HG02763 (cell line): ENCODE measurements around the gene SLC25A5.
A peak's percentile ranks its signal among the peaks of the same experiment; 100 is the strongest.
"Not testable (repeated sequence)": the region's sequence is repeated elsewhere in the genome, so short reads cannot be mapped to it uniquely, and the experiment has no call there.

Experiments
- ATAC-seq: cut with Tn5 transposase; IDR thresholded peaks from one replicate; pipeline ENCODE4 v1.9.1; 2021; ENCODE audit warnings: mild to moderate bottlenecking, moderate library complexity; ENCODE audit not compliant: unreplicated experiment

The SLC25A5 gene

DNA sequence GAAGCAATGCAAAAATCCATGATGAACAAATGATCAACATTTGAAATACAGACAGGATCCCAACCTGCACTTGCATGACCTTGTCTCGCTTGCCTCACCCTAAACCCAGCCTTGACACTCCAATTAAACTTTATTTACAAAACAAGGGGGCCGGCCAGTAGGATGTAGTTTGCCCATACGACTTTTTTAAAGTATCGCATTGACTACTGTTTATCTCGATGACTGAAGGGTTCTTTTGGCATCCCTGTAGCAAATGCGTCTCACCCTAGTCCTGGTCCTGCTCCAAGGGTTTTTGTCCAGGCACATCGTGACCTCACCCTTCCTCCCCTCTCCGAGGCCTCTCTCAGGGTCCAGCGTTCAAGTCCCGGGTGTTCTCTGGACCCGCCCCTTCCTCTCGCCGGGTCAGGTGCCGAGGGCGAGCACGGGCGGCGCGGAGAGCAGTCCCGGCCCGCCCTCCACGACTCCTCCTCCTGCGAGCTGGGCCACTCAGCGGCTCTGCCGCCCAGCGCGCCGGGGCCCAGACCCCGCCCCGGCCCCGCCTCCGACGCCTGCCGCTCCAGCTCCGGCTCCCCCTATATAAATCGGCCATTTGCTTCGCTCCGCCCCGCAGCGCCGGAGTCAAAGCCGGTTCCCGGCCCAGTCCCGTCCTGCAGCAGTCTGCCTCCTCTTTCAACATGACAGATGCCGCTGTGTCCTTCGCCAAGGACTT lies at the start of gene SLC25A5:
Gene SLC25A5, plus strand, starts transcription at position 603 of the 709 bp plus-strand sequence. Its CDS starts 72 bp downstream, at position 675.
- peak; percentile 89 for ATAC-seq

DNA sequence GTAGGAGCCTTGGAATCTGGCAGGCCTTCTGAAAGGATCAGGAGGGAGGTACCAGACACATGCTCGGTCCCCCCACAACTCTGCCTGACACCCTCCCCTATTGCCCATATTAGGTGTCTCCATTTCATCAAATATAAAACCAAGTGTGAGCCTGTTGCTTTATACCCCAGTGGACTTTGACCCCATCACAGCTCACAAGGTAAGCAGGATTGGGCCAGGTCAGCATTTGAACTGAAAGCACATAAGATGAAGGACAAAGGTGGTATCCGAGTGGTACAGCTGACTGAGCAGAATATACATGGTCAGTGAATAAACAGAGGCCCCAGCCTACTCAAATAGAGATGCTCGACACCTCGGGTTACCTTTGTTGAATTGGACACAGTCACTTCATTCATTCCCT lies 49.1 kb upstream of the SLC25A5 start:
- no peak for ATAC-seq

DNA sequence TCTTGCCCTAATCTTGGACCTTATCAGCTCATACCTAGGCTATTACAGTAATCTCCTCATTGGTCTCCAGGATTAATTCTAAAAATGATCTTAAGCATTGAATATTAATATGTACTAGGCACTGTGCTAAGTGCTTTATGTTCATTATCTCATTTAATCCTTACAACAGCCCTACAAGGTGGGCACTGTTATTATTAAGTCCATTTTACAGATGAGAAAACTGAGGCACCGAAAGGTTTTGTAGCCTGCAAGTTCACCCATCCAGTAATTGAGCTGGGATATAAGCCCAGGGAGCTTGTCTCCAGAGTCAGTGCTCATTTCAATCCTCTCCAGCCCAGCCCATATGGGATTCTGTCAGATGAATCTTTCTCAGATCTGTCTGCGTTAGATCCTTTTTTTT lies 48.3 kb upstream of the SLC25A5 start:
- no peak for ATAC-seq

- no peak for ATAC-seq
Observed at GRCh38 chrX:119421016-119421705, 47.1 kb upstream of the SLC25A5 start.

DNA sequence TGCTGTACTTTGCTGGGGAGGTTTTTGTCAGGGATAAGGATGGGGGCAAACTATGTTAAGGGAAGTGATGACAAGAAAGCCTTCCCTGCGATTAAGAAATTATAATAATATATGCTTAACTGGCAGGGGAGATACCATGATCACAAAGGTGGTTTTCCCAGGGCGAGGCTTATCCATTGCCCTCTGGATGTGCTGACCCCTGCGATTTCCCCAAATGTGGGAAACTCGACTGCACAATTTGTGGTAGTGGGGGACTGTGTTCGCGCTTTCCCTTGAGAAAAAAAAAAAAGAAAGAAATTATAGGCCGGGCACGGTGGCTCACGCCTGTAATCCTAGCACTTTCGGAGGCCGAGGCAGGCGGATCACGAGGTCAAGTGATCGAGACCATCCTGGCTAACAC lies 44.6 kb upstream of the SLC25A5 start:
- no peak for ATAC-seq

- ATAC-seq: no peak
Observed at GRCh38 chrX:119424999-119425398, 43.2 kb upstream of the SLC25A5 start.

- ATAC-seq: peak; percentile 73
Observed at GRCh38 chrX:119427024-119427794, 41.0 kb upstream of the SLC25A5 start.

- no peak for ATAC-seq
Observed at GRCh38 chrX:119427795-119428185, 40.5 kb upstream of the SLC25A5 start.

GRCh38 chrX:119429471-119429870 lies 38.8 kb upstream of the SLC25A5 start:
- no peak for ATAC-seq

DNA sequence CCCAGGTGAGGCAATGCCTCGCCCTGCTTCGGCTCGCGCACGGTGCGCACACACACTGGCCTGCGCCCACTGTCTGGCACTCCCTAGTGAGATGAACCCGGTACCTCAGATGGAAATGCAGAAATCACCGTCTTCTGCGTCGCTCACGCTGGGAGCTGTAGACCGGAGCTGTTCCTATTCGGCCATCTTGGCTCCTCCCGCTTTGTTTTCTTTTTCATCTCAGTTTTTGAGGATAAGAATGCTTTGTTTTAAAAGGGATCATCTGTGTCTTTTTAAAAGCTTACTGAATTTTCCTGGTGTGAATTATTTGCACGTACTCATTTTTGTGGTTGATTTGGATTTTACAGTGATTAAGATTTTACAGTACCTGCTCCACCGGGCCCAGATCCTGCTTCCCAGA lies 26.9 kb upstream of the SLC25A5 start:
- ATAC-seq: not testable (repeated sequence)

DNA sequence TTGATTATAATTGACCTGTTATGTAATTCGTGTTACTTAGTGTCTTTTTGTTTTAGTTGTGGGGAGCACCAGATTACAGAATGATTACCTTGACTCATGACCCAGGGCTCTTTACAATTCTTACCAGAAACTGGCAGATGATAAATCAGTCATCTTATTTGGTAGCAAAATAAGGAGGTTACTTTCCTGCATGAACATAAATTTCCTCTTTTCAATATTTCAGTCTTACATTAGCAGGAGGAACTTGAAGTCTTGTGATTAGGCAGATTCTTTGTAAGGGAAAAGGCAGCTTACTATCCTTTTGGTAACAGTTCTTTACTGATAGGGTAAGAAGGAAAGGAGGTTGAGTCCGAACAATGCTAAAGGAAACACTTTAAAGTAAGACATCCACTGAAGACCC lies 26.0 kb upstream of the SLC25A5 start:
- no peak for ATAC-seq

GRCh38 chrX:119453202-119453601 lies 15.0 kb upstream of the SLC25A5 start:
- ATAC-seq: no peak

GRCh38 chrX:119455264-119455663 lies 13.0 kb upstream of the SLC25A5 start:
- no peak for ATAC-seq

GRCh38 chrX:119459181-119459580 lies 9.1 kb upstream of the SLC25A5 start:
- no peak for ATAC-seq

GRCh38 chrX:119465555-119465954 lies 2.7 kb upstream of the SLC25A5 start:
- no peak for ATAC-seq

DNA sequence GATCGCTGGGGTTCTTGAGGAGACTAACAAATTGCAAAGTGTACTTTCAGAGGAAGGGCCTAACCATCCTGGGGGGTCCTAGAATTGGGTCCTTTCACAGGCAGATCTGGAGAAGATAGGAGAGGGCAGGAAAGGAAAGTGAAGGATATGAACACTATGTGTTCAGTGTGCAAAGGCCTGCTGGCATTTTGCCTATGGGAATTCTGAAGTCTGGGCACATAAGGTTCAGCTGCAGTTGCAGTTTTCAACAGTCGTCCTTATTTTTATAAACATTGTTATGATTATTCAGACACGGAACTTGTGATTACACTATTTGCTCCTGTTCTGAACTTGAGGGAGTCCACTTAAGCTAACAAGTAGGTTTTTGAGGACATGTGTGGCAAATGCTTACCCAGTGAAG lies 1.3 kb upstream of the SLC25A5 start:
- ATAC-seq: no peak

GRCh38 chrX:119467433-119467832 lies 811 bp upstream of the SLC25A5 start:
- no peak for ATAC-seq

DNA sequence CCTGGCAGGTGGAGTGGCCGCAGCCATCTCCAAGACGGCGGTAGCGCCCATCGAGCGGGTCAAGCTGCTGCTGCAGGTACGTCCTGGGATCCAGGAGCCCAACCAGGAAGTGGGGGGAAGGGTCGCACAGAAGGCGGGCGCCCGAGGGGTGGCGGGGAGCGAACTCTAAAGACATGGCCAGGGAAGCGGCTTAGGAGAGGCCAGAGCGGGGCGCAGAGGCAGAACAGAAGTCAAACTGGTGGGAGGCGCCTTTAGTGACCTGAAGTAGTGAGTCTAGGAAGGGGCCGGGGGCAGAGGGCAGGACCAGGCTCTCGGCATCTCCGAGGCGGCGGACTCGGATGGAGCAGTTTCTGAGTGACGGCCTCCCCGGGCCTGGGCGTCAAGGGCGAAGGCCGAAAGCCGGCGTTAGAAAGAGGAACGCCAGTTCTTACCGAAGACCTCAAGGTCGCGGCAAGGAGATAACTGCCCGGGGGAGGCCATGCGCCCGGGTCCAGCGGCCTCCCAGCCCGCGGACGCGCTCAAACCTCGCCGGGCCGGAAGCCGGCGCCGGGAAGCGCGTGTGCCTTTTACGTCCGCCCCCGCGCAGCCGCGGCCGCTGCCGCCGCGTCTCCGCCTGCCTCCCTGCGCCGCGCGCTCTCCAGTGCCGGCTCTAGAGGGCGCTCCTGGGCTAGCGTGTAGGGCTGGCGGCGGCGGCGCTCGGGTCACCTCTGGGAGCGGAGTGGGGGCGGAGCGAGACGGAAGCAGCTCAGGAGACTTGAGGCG lies 488 bp downstream of the SLC25A5 start:
- ATAC-seq: peak; percentile 69

DNA sequence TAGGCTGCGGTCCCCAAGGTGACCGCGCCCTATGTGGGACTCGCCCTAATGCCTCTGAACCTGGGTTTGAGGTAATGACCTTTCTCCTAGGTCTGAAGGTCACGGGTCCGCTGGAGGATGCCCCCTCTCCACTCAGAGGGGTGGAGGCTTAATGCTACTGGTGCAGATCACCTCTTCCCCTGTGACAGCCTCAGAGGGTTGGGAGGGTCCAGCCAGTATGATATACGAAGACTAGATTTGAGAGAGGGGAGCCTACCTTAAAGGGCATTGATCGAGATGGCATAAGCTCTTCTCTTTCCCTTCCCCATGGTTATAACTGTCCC lies 1.0 kb downstream of the SLC25A5 start:
- ATAC-seq: no peak

- no peak for ATAC-seq
Observed at GRCh38 chrX:119474615-119475388, 6.6 kb downstream of the SLC25A5 start.
